CD8-positive, alpha-beta memory T cell (primary cell): ENCODE data around the gene TADA3. TPM values are rescaled to one million over a fixed set of nuclear protein-coding genes. Genes with fewer than 3 reads are reported as not detected.
A peak's percentile ranks its signal among the peaks of the same experiment; 100 is the strongest.
"Not testable (repeated sequence)": the region's sequence is repeated elsewhere in the genome, so short reads cannot be mapped to it uniquely, and the experiment has no call there.

Source experiments
- CTCF ChIA-PET: fragments of 350-600 bp; sonication (Branson Sonifier 250); formaldehyde crosslinking; loops from one replicate; lab custom pipeline; 2021; ENCODE audit warnings: antibody characterized with exemption; lab: Charles Lee
- POLR2A ChIA-PET: fragments of 350-600 bp; sonication (Branson Sonifier 250); formaldehyde crosslinking; loops from one replicate; lab custom pipeline; 2021; ENCODE audit warnings: antibody characterized with exemption; lab: Charles Lee
- DNase-seq, 5 donors: peaks; one replicate each; pipeline versions ENCODE4 v3.0.0 to v3.0.0-alpha.2; 2020 to 2022; ENCODE audit warnings: mixed read lengths in 1 of 5
- H3K27ac ChIP-seq: one replicate; pipeline ENCODE4 v1.7.0; 2013; ENCODE audit warnings: low read depth, mild to moderate bottlenecking, low read length, moderate library complexity
- H3K27me3 ChIP-seq: 2 replicates; pipeline ENCODE4 v1.7.0; 2013; ENCODE audit warnings: low read length, mild to moderate bottlenecking; ENCODE audit not compliant: insufficient read depth, poor library complexity, severe bottlenecking
- H3K36me3 ChIP-seq: 2 replicates; pipeline ENCODE4 v1.7.0; 2013; ENCODE audit warnings: mild to moderate bottlenecking, low read length, moderate library complexity; ENCODE audit not compliant: insufficient read depth
- H3K4me1 ChIP-seq: 2 replicates; pipeline ENCODE4 v1.7.0; 2013; ENCODE audit warnings: mild to moderate bottlenecking, low read length, moderate library complexity; ENCODE audit not compliant: insufficient read depth
- H3K4me3 ChIP-seq: 2 replicates; pipeline ENCODE4 v1.7.0; 2013; ENCODE audit warnings: mild to moderate bottlenecking, low read length
- H3K9me3 ChIP-seq: 2 replicates; pipeline ENCODE4 v1.7.0; 2013; ENCODE audit warnings: mild to moderate bottlenecking, low read length
- H3K27ac Mint-ChIP-seq, 8 donors: one replicate each; pipeline ENCODE4 v1.8.0; 2020 to 2021; ENCODE audit warnings: mixed read lengths in 8 of 8, mild to moderate bottlenecking in 6 of 8, inconsistent platforms in 3 of 8, moderate library complexity in 3 of 8
- H3K27me3 Mint-ChIP-seq, 2 donors: one replicate each; pipeline ENCODE4 v1.8.0; 2020 to 2021; ENCODE audit warnings: mixed read lengths in 2 of 2, mild to moderate bottlenecking in 1 of 2, moderate library complexity in 1 of 2
- H3K36me3 Mint-ChIP-seq, 3 donors: one replicate each; pipeline ENCODE4 v1.8.0; 2020 to 2021; ENCODE audit warnings: mixed read lengths in 3 of 3, inconsistent platforms in 1 of 3, mild to moderate bottlenecking in 1 of 3
- H3K4me1 Mint-ChIP-seq, 3 donors: one replicate each; pipeline ENCODE4 v1.8.0; 2020 to 2021; ENCODE audit warnings: mixed read lengths in 3 of 3, inconsistent platforms in 1 of 3, mild to moderate bottlenecking in 1 of 3
- H3K4me3 Mint-ChIP-seq, 7 donors: one replicate each; pipeline ENCODE4 v1.8.0; 2020 to 2021; ENCODE audit warnings: mixed read lengths in 7 of 7, mild to moderate bottlenecking in 6 of 7, moderate library complexity in 4 of 7, inconsistent platforms in 2 of 7
- H3K9me3 Mint-ChIP-seq, 5 donors: one replicate each; pipeline ENCODE4 v1.8.0; 2020 to 2022; ENCODE audit warnings: mixed read lengths in 5 of 5, mild to moderate bottlenecking in 3 of 5, moderate library complexity in 2 of 5, inconsistent platforms in 1 of 5
- polyA plus RNA-seq: library from polyadenylated mRNA; unstranded; fragments of 300-500 nt; fragmentation: Illumina TruSeq; gene quantifications from one replicate; pipeline ENCODE4 v1.2.3, GENCODE V29; 2021
- total RNA-seq, 2 experiments: library from RNA; stranded (reverse); gene quantifications; one replicate each; pipeline ENCODE4 v1.2.3, GENCODE V29; 2021

Gene TADA3
- total and polyA plus RNA-seq, 3 experiments from 2014 or later: 57.0 to 64.4 (median 58.8) TPM

GRCh38 chr3:9776896-9777693 lies 15.2 kb downstream of the TADA3 start:
- Mint-ChIP-seq H3K9me3 (no peaks in the 10 kb centered on the region), H3K4me1 (peaks cover 38 to 48% (median 40%) of the 10 kb centered on the region in 3 donors), H3K4me3 (no peak overlapping the region), H3K36me3 (peaks cover 0 to 11% (median 4%) of the 10 kb centered on the region in 3 donors), H3K27ac (peak overlapping the region in 1 of 8 donors; percentile 24), H3K27me3 (peaks cover 0 to 2% of the 10 kb centered on the region in 2 donors)
- ChIA-PET POLR2A (no interaction called here), CTCF (interaction anchor here (1.8 kb wide), 1 partner anchor 31 kb away, joined by 4 read pairs; no protein-coding TSS in a partner anchor)
- Histone ChIP-seq H3K27me3 (no peaks in the 10 kb centered on the region), H3K36me3 (no peaks in the 10 kb centered on the region), H3K4me3 (no peak overlapping the region), H3K9me3 (no peaks in the 10 kb centered on the region), H3K27ac (no peak overlapping the region), H3K4me1 (peaks cover 46% of the 10 kb centered on the region)
- peak in 1 of 5 donors; percentile 0 for DNase-seq

GRCh38 chr3:9771007-9771406 lies 21.3 kb downstream of the TADA3 start:
- DNase-seq, H3K27me3 Mint-ChIP-seq, H3K4me3 ChIP-seq, H3K27ac ChIP-seq, CTCF ChIA-PET, H3K27ac Mint-ChIP-seq, H3K9me3 Mint-ChIP-seq, POLR2A ChIA-PET, H3K36me3 Mint-ChIP-seq, H3K27me3 ChIP-seq, H3K4me1 ChIP-seq, H3K36me3 ChIP-seq, H3K9me3 ChIP-seq: not testable (repeated sequence)
- peak overlapping the region in 5 of 7 donors; percentile 50 to 79 (median 63) for H3K4me3 Mint-ChIP-seq
- H3K4me1 Mint-ChIP-seq: peaks cover 15 to 33% (median 18%) of the 10 kb centered on the region in 3 donors

GRCh38 chr3:9770276-9770812 lies 21.9 kb downstream of the TADA3 start:
- POLR2A ChIA-PET: interaction anchor here (0.7 kb wide), 1 partner anchor 22 kb away, joined by 7 read pairs; the partner anchor contains the start of gene ARPC4
- peaks cover 15 to 32% (median 18%) of the 10 kb centered on the region in 3 donors for H3K4me1 Mint-ChIP-seq
- no peak for DNase-seq
- Histone ChIP-seq H3K9me3 (no peaks in the 10 kb centered on the region), H3K27ac (no peak overlapping the region), H3K4me1 (peaks cover 8% of the 10 kb centered on the region), H3K27me3 (no peaks in the 10 kb centered on the region), H3K4me3 (peak overlapping the region; percentile 47), H3K36me3 (no peaks in the 10 kb centered on the region)
- peak overlapping the region in 1 of 8 donors; percentile 93 for H3K27ac Mint-ChIP-seq
- H3K27me3 Mint-ChIP-seq: peaks cover 0 to 6% of the 10 kb centered on the region in 2 donors
- peak overlapping the region in 6 of 7 donors; percentile 35 to 74 (median 58) for H3K4me3 Mint-ChIP-seq
- CTCF ChIA-PET: no interaction called here
- H3K9me3 Mint-ChIP-seq: no peaks in the 10 kb centered on the region
- peaks cover 0 to 3% (median 0%) of the 10 kb centered on the region in 3 donors for H3K36me3 Mint-ChIP-seq

GRCh38 chr3:9769426-9770275 lies 22.6 kb downstream of the TADA3 start, which contains the start of gene CAMK1:
CAMK1 (minus strand) TSS chr3:9769947; CDS start chr3:9767749, 2,198 bp downstream.
- CTCF ChIA-PET: interaction anchor here (1.3 kb wide), 1 partner anchor 11 kb away, joined by 3 read pairs; no protein-coding TSS in a partner anchor
- POLR2A ChIA-PET: interaction anchor here (0.6 to 0.8 kb wide), 3 partner anchors 17 to 814 kb away, joined by 5 to 7 read pairs (median 6); partner anchors contain the start of gene ARPC4
- H3K36me3 Mint-ChIP-seq: peaks cover 0 to 3% (median 0%) of the 10 kb centered on the region in 3 donors

GRCh38 chr3:9769012-9769411 lies 23.3 kb downstream of the TADA3 start:
- peak overlapping the region in 5 of 8 donors; percentile 23 to 97 (median 80) for H3K27ac Mint-ChIP-seq
- peaks cover 15 to 32% (median 16%) of the 10 kb centered on the region in 3 donors for H3K4me1 Mint-ChIP-seq
- peaks cover 0 to 3% (median 0%) of the 10 kb centered on the region in 3 donors for H3K36me3 Mint-ChIP-seq
- no peak for DNase-seq
- peak overlapping the region; percentile 49 to 73 (median 69) for H3K4me3 Mint-ChIP-seq
- Histone ChIP-seq H3K4me1 (peaks cover 8% of the 10 kb centered on the region), H3K27me3 (no peaks in the 10 kb centered on the region), H3K36me3 (no peaks in the 10 kb centered on the region), H3K27ac (no peak overlapping the region), H3K9me3 (no peaks in the 10 kb centered on the region), H3K4me3 (no peak overlapping the region)
- ChIA-PET CTCF (interaction anchor here (0.7 to 1.3 kb wide), 2 partner anchors 11 to 24 kb away, joined by 3 read pairs; partner anchors contain the start of gene ARPC4), POLR2A (interaction anchor here (0.8 kb wide), 1 partner anchor 815 kb away, joined by 6 read pairs; no protein-coding TSS in a partner anchor)
- no peaks in the 10 kb centered on the region for H3K9me3 Mint-ChIP-seq
- peaks cover 0 to 6% of the 10 kb centered on the region in 2 donors for H3K27me3 Mint-ChIP-seq

More at GRCh38 chr3:9769426-9770275, 22.6 kb downstream of the TADA3 start, which contains the start of gene CAMK1:
- Histone ChIP-seq H3K36me3 (no peaks in the 10 kb centered on the region), H3K4me1 (peaks cover 8% of the 10 kb centered on the region), H3K27ac (no peak within 1 kb of the TSS), H3K4me3 (peak within 1 kb of the TSS; percentile 47), H3K27me3 (no peaks in the 10 kb centered on the region), H3K9me3 (no peaks in the 10 kb centered on the region)
- peak in 4 of 5 donors; percentile 24 to 56 (median 29) for DNase-seq
- peak within 1 kb of the TSS; percentile 60 to 74 (median 71) for H3K4me3 Mint-ChIP-seq
- H3K27me3 Mint-ChIP-seq: peaks cover 0 to 6% of the 10 kb centered on the region in 2 donors
- H3K9me3 Mint-ChIP-seq: no peaks in the 10 kb centered on the region
- H3K4me1 Mint-ChIP-seq: peaks cover 15 to 32% (median 16%) of the 10 kb centered on the region in 3 donors
- peak within 1 kb of the TSS in 5 of 8 donors; percentile 23 to 97 (median 80) for H3K27ac Mint-ChIP-seq

GRCh38 chr3:9768141-9768775 lies 24.0 kb downstream of the TADA3 start:
- Histone ChIP-seq H3K36me3 (no peaks in the 10 kb centered on the region), H3K27me3 (no peaks in the 10 kb centered on the region), H3K4me3 (no peak overlapping the region), H3K9me3 (no peaks in the 10 kb centered on the region), H3K4me1 (peaks cover 8% of the 10 kb centered on the region), H3K27ac (no peak overlapping the region)
- no peak overlapping the region for H3K4me3 Mint-ChIP-seq
- no peaks in the 10 kb centered on the region for H3K9me3 Mint-ChIP-seq
- H3K36me3 Mint-ChIP-seq: peaks cover 0 to 3% (median 0%) of the 10 kb centered on the region in 3 donors
- peaks cover 0 to 6% of the 10 kb centered on the region in 2 donors for H3K27me3 Mint-ChIP-seq
- CTCF ChIA-PET: interaction anchor here (0.7 to 1.3 kb wide), 2 partner anchors 12 to 24 kb away, joined by 3 read pairs; partner anchors contain the start of gene ARPC4
- POLR2A ChIA-PET: no interaction called here
- no peak for DNase-seq
- peaks cover 15 to 32% (median 16%) of the 10 kb centered on the region in 3 donors for H3K4me1 Mint-ChIP-seq
- H3K27ac Mint-ChIP-seq: peak overlapping the region in 2 of 8 donors; percentile 43 to 47

GRCh38 chr3:9767418-9767817 lies 24.9 kb downstream of the TADA3 start:
- peaks cover 0 to 4% of the 10 kb centered on the region in 2 donors for H3K27me3 Mint-ChIP-seq
- Histone ChIP-seq H3K27ac (no peak overlapping the region), H3K9me3 (no peaks in the 10 kb centered on the region), H3K36me3 (no peaks in the 10 kb centered on the region), H3K4me3 (no peak overlapping the region), H3K27me3 (no peaks in the 10 kb centered on the region), H3K4me1 (peaks cover 8% of the 10 kb centered on the region)
- H3K36me3 Mint-ChIP-seq: no peaks in the 10 kb centered on the region
- peak overlapping the region in 4 of 8 donors; percentile 17 to 87 (median 66) for H3K27ac Mint-ChIP-seq
- ChIA-PET POLR2A (no interaction called here), CTCF (no interaction called here)
- peaks cover 15 to 32% (median 16%) of the 10 kb centered on the region in 3 donors for H3K4me1 Mint-ChIP-seq
- H3K4me3 Mint-ChIP-seq: no peak overlapping the region
- H3K9me3 Mint-ChIP-seq: no peaks in the 10 kb centered on the region
- DNase-seq: no peak
